Calu3 (cell line): ENCODE results near the gene ATXN2L. TPM values are rescaled to one million over a fixed set of nuclear protein-coding genes. Genes with fewer than 3 reads are reported as not detected.
A peak's percentile ranks its signal among the peaks of the same experiment; 100 is the strongest.

Source experiments
- BruUV-seq: library from RNA; stranded (reverse); fragments of 400-500 nt; replicated peaks from 2 replicates; lab custom pipeline; 2021; lab: Mats Ljungman, UMichigan
- CTCF ChIA-PET: fragments of 300-600 bp; sonication (Branson Sonifier 250); formaldehyde crosslinking; loops from one replicate; lab custom pipeline; 2022; ENCODE audit warnings: antibody characterized with exemption; lab: Charles Lee
- DNase-seq: peaks from one replicate; pipeline ENCODE4 v3.0.0; 2022
- H3K27ac Mint-ChIP-seq: one replicate; pipeline ENCODE4 v1.8.0; 2022; ENCODE audit warnings: mixed read lengths; ENCODE audit not compliant: unreplicated experiment
- H3K27me3 Mint-ChIP-seq: one replicate; pipeline ENCODE4 v1.8.0; 2022; ENCODE audit warnings: mixed read lengths; ENCODE audit not compliant: unreplicated experiment
- H3K36me3 Mint-ChIP-seq: one replicate; pipeline ENCODE4 v1.8.0; 2022; ENCODE audit warnings: mild to moderate bottlenecking, moderate library complexity, mixed read lengths; ENCODE audit not compliant: insufficient read depth, unreplicated experiment
- H3K4me1 Mint-ChIP-seq: one replicate; pipeline ENCODE4 v1.8.0; 2022; ENCODE audit warnings: mild to moderate bottlenecking, low read depth, mixed read lengths; ENCODE audit not compliant: unreplicated experiment
- H3K4me3 Mint-ChIP-seq: one replicate; pipeline ENCODE4 v1.8.0; 2022; ENCODE audit warnings: mild to moderate bottlenecking, low read depth, moderate library complexity, mixed read lengths; ENCODE audit not compliant: unreplicated experiment
- H3K9me3 Mint-ChIP-seq: one replicate; pipeline ENCODE4 v1.8.0; 2022; ENCODE audit warnings: low read depth, mixed read lengths; ENCODE audit not compliant: unreplicated experiment
- intact Hi-C: fragments of 100-400 bp; cut with micrococcal nuclease; formaldehyde crosslinking; loops from one replicate; pipeline ENCODE4 v1.10.0; 2022; ENCODE audit not compliant: unreplicated experiment
- total RNA-seq: library from RNA; stranded (reverse); gene quantifications from 2 replicates; pipeline ENCODE4 v1.2.3, GENCODE V29; 2022
- TF ChIP-seq, protein P1 (sequence below): fragments of 200-600 bp; IDR thresholded peaks from one replicate; pipeline ENCODE4 v1.8.0; 2022; ENCODE audit warnings: antibody characterized with exemption; ENCODE audit not compliant: unreplicated experiment

ATXN2L gene
- total RNA-seq, 1 experiment from 2014 or later, result 276 TPM

DNA sequence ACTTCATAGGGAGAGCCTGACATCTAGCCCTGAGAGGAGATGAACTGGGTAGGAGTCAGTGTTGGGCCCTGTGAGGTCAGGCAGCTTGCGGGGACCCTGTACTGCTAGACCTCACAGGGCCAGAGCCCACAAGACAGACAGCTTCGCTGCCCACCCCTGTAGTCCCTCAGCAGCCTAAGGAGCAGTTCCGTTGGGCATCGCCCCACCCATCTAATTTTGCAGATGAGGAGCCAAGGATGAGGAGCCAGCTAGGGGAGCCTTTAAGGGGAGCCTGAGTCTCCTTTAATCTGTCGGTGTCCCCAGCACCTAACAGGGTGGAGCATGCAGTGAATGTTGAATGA lies 24.1 kb downstream of the ATXN2L start:
- TF ChIP-seq, protein P1, sequence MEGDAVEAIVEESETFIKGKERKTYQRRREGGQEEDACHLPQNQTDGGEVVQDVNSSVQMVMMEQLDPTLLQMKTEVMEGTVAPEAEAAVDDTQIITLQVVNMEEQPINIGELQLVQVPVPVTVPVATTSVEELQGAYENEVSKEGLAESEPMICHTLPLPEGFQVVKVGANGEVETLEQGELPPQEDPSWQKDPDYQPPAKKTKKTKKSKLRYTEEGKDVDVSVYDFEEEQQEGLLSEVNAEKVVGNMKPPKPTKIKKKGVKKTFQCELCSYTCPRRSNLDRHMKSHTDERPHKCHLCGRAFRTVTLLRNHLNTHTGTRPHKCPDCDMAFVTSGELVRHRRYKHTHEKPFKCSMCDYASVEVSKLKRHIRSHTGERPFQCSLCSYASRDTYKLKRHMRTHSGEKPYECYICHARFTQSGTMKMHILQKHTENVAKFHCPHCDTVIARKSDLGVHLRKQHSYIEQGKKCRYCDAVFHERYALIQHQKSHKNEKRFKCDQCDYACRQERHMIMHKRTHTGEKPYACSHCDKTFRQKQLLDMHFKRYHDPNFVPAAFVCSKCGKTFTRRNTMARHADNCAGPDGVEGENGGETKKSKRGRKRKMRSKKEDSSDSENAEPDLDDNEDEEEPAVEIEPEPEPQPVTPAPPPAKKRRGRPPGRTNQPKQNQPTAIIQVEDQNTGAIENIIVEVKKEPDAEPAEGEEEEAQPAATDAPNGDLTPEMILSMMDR, result no peak
- no peaks in the 10 kb centered on the region for H3K9me3 Mint-ChIP-seq
- peaks cover 48% of the 10 kb centered on the region for H3K36me3 Mint-ChIP-seq
- peak overlapping the region; percentile 100 for H3K4me3 Mint-ChIP-seq
- H3K4me1 Mint-ChIP-seq, result peaks cover 20% of the 10 kb centered on the region
- intact Hi-C loops, result loop anchor here (1.0 kb wide), 1 partner anchor 16 kb away; the partner anchor contains the start of gene SH2B1
- DNase-seq, result no peak
- peak overlapping the region; percentile 99 for H3K27ac Mint-ChIP-seq
- CTCF ChIA-PET, result interaction anchor here (0.9 to 1.8 kb wide), 3 partner anchors 16 to 98 kb away, joined by 3 to 8 read pairs (median 7); partner anchors contain the start of gene SH2B1
- no TSS peak for BruUV-seq
- H3K27me3 Mint-ChIP-seq, result no peaks in the 10 kb centered on the region

DNA sequence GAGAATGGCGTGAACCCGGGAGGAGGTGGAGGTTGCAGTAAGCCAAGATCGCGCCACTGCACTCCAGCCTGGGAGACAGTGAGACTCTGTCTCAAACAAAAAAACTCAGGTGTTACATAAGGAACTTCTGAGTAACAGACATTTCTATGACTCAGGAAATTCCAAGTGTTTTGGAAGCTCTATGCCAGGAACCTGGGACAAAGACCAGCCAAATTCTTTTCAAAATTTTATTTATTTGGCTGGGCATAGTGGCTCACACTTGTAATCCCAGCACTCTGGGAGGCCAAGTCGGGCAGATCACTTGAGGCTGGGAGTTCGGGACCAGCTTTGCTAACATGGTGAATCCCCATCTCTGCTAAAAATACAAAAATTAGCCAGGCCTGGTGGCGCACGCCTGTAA lies 35.6 kb downstream of the ATXN2L start:
- Mint-ChIP-seq H3K27ac (no peak overlapping the region), H3K36me3 (peaks cover 18% of the 10 kb centered on the region), H3K4me3 (no peak overlapping the region), H3K9me3 (no peaks in the 10 kb centered on the region), H3K27me3 (no peaks in the 10 kb centered on the region), H3K4me1 (peaks cover 9% of the 10 kb centered on the region)
- CTCF ChIA-PET, result interaction anchor here (1.0 kb wide), 1 partner anchor 86 kb away, joined by 3 read pairs; no protein-coding TSS in a partner anchor
- TF ChIP-seq, protein P1, result no peak
- BruUV-seq, result no TSS peak
- intact Hi-C loops, result no loop called here
- DNase-seq, result no peak

DNA sequence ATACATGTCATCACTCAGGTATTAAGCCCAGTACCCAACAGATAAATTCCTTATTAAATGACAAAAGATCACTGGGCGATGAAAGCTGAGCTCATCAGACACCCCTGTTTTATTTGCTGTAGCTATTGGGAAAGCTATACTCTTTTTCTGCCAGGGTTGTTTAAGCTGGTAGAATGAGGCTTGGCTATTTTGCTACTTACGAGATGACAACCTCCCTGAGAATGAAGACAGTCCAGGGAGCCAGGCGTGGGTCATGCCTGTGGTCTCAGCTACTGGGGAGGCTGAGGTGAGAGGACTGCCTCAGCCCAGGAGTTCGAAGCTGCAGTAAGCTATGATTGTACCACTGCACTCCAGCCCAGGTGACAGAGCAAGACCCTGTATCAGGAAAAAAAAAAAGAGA lies 36.5 kb downstream of the ATXN2L start:
- CTCF ChIA-PET, result no interaction called here
- BruUV-seq, result no TSS peak
- TF ChIP-seq, protein P1, result no peak
- no peak overlapping the region for H3K4me3 Mint-ChIP-seq
- H3K36me3 Mint-ChIP-seq, result peaks cover 27% of the 10 kb centered on the region
- no peaks in the 10 kb centered on the region for H3K27me3 Mint-ChIP-seq
- H3K27ac Mint-ChIP-seq, result no peak overlapping the region
- H3K4me1 Mint-ChIP-seq, result peaks cover 12% of the 10 kb centered on the region
- intact Hi-C loops, result no loop called here
- H3K9me3 Mint-ChIP-seq, result no peaks in the 10 kb centered on the region
- DNase-seq, result no peak

DNA sequence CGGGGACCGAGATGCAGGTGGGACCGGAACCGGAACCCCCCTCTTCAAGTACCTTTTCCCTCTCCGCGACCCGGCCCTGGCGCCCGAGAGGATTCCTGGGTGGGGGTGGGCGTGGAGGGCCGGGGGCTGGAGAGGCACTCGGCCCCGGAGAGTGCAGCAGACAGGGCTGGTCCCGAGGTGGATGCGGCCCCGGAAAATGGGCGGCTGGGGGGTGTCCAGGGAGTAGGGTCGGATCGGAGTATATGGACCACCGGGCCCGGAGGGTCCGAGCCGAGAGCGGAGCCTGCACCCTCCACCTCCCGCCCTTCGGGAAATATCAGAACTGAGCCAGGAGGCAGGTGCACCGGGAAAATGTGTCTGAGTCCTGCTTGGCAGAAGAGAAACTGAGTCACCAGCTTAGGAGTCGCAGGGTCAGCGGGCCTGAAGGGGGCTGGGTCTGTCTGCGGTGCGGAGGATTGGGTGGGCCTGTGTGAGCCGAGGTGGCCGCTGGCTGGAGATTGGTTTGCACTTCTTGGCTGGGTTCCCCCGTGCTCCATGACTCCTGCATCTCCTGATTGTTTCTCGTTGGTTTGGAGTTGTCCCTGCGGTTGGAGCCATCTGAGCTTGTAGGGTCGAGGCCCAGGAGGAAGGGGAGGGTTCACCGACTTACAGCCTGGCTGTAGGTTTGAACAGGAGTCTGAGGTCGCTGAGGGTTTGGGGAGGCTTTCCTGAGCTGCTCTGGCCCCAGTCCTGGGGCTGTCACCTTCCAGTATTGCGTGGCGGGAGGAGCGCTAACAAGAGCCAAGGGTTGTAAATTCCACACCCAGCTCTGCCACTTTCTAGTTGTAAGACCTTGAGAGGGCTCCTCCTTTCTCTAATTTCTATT lies 41.4 kb downstream of the ATXN2L start:
- Mint-ChIP-seq H3K9me3 (no peaks in the 10 kb centered on the region), H3K27ac (peak overlapping the region; percentile 89), H3K4me3 (peak overlapping the region; percentile 93), H3K27me3 (no peaks in the 10 kb centered on the region), H3K36me3 (peaks cover 51% of the 10 kb centered on the region), H3K4me1 (peaks cover 31% of the 10 kb centered on the region)
- TF ChIP-seq, protein P1, result no peak
- BruUV-seq, result no TSS peak
- intact Hi-C loops, result loop anchor here (1.0 to 5.0 kb wide), 2 partner anchors 18 to 83 kb away; partner anchors contain the start of gene TUFM
- CTCF ChIA-PET, result interaction anchor here (0.5 to 2.0 kb wide), 5 partner anchors 9 to 86 kb away, joined by 3 to 7 read pairs (median 3); partner anchors contain the start of gene NFATC2IP
- peak; percentile 19 for DNase-seq
